ENCODE measurements around the gene CEP112. TPM values are rescaled to one million over a fixed set of nuclear protein-coding genes. Genes with fewer than 3 reads are reported as not detected.

Gene CEP112
- total and polyA plus RNA-seq, 2 of the 13 experiments (the other 11 are each of a cell fraction or from before 2014, with no cell fraction given), result 1.2 to 3.4 TPM

DNA sequence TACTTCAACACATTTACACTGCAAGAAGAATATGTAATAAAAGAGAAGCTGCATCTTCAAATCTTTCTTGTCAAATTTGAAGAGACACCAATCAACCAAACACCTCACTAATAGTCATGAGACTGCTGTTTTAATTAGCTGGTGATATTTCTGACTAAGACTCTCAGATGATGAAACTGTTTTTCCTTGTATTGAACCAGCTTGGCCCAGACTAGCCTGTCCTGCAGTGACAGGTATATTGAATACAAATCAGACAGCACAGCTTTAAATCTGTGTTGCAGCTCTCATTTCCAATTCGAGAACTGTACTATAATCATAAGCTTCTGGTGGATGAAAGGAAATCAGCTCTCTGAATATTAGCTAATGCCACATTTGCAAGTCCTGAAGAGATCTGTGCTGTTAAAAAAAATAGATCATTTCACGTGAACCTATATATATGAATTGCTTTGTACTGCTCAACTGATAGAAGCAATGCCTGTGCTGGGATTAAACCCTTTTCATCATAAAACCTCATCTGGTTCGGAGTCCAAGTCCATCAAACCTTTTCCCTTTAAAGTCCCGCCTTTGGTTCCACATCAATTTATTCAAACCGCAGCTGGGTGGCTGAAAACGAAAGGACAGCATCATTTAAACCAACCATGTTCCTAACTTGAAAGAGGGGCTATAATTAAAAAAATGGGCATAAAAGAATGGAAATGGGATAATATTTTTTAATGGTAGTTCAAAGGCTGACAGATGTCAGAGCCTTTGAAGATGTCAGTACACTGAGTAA lies 306.2 kb downstream of the CEP112 start:
- Histone ChIP-seq H3K36me3 (replicated peaks in 1 of 2; ENCODE audit: control insufficient read depth in 1 of 2, insufficient read depth in 2 of 2, low read length in 2 of 2) (no peaks in the 10 kb centered on the region), H3K4me3 (replicated peaks in 1 of 3; ENCODE audit: insufficient read depth in 1 of 3, low read depth in 2 of 3, low read length in 3 of 3) (no peak overlapping the region), H3K9me3 (ENCODE audit: low read length) (no peaks in the 10 kb centered on the region), H2AFZ (ENCODE audit: low read length) (no peak overlapping the region), H3K4me2 (ENCODE audit: low read depth, low read length) (no peak overlapping the region), H3K27me3 (ENCODE audit: control insufficient read depth in 1 of 2, insufficient read depth in 2 of 2, low read length in 2 of 2) (no peaks in the 10 kb centered on the region), H4K20me1 (ENCODE audit: insufficient read depth, low read length) (no peaks in the 10 kb centered on the region), H3K27ac (ENCODE audit: extremely low read length, insufficient read depth, low read length) (no peak overlapping the region), H3K4me1 (ENCODE audit: insufficient read depth, low read length) (no peaks in the 10 kb centered on the region), H3K79me2 (ENCODE audit: insufficient read depth, low read length) (no peaks in the 10 kb centered on the region), H3K9ac (ENCODE audit: insufficient read depth, low read depth, low read length) (no peak overlapping the region)
- ATAC-seq (no peak), FAIRE-seq (no peak), DNase-seq (ENCODE audit: low spot score) (no peak)
- intact Hi-C loops (cut with micrococcal nuclease; ENCODE audit: unreplicated experiment), result no loop called here
- ChIA-PET CTCF (ENCODE audit: low intra/inter-chr PET ratio, low total read pairs) (no interaction called here), POLR2A (no interaction called here)
- in situ Hi-C loops (cut with HindIII; ENCODE audit: extremely low pct_ligation_motif_present, low pct_unique_long_range_greater_than_20kb), result no loop called here
- BruUV-seq (replicated peaks), result no TSS peak
- 40% methylated on average over 6 of the region's 6 CpGs for WGBS (ENCODE audit: low lambda C conversion rate)
- TF ChIP-seq PHF21A (CRISPR knock-in tag; IDR thresholded peaks at IDR 0.05) (no peak), GATAD2A (CRISPR knock-in tag; IDR thresholded peaks at IDR 0.05) (no peak), CENPT (CRISPR knock-in tag; IDR thresholded peaks at IDR 0.05; ENCODE audit: low read depth) (no peak), ZNF18 (CRISPR knock-in tag; IDR thresholded peaks at IDR 0.05; ENCODE audit: insufficient replicate concordance) (no peak), ZNF280D (CRISPR knock-in tag; IDR thresholded peaks at IDR 0.05) (no peak), FOXK1 (CRISPR knock-in tag; IDR thresholded peaks at IDR 0.05; ENCODE audit: borderline replicate concordance, low read depth) (no peak), TOE1 (CRISPR knock-in tag; IDR thresholded peaks at IDR 0.05) (no peak)
- TF ChIP-seq, protein P1, sequence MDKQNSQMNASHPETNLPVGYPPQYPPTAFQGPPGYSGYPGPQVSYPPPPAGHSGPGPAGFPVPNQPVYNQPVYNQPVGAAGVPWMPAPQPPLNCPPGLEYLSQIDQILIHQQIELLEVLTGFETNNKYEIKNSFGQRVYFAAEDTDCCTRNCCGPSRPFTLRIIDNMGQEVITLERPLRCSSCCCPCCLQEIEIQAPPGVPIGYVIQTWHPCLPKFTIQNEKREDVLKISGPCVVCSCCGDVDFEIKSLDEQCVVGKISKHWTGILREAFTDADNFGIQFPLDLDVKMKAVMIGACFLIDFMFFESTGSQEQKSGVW (CRISPR knock-in tag; IDR thresholded peaks at IDR 0.05; ENCODE audit: borderline replicate concordance), result no peak

All from HepG2 (cell line).